ENCODE measurements around the gene GAPVD1.

GAPVD1 gene

GRCh38 chr9:125409637-125410521, 148.3 kb downstream of the GAPVD1 start:
- H3K9me3 ChIP-seq (ENCODE audit: control insufficient read depth, low read length) = no peaks in the 10 kb centered on the region
- no peaks in the 10 kb centered on the region for H3K36me3 ChIP-seq (ENCODE audit: control insufficient read depth, insufficient read depth, low read length, severe bottlenecking)
- H3K27me3 ChIP-seq (replicated peaks; ENCODE audit: control insufficient read depth, insufficient read depth, low read length) = peaks cover 5% of the 10 kb centered on the region
- H3K9ac ChIP-seq (ENCODE audit: low read length) = no peak overlapping the region
- DNase-seq (ENCODE audit: low read depth) = peak; percentile 8
- H3K4me3 ChIP-seq (ENCODE audit: low read length) = no peak overlapping the region
- peaks cover 3% of the 10 kb centered on the region for H3K4me1 ChIP-seq (ENCODE audit: control insufficient read depth, insufficient read depth, low read length)

GRCh38 chr9:125410522-125410894, 148.9 kb downstream of the GAPVD1 start:
- H3K4me3 ChIP-seq (ENCODE audit: low read length) = no peak overlapping the region
- no peaks in the 10 kb centered on the region for H3K36me3 ChIP-seq (ENCODE audit: control insufficient read depth, insufficient read depth, low read length, severe bottlenecking)
- no peak for DNase-seq (ENCODE audit: low read depth)
- no peak overlapping the region for H3K9ac ChIP-seq (ENCODE audit: low read length)
- H3K4me1 ChIP-seq (ENCODE audit: control insufficient read depth, insufficient read depth, low read length) = peaks cover 3% of the 10 kb centered on the region
- no peaks in the 10 kb centered on the region for H3K9me3 ChIP-seq (ENCODE audit: control insufficient read depth, low read length)
- H3K27me3 ChIP-seq (replicated peaks; ENCODE audit: control insufficient read depth, insufficient read depth, low read length) = peaks cover 5% of the 10 kb centered on the region

GRCh38 chr9:125411171-125411756, 149.6 kb downstream of the GAPVD1 start:
- peaks cover 3% of the 10 kb centered on the region for H3K4me1 ChIP-seq (ENCODE audit: control insufficient read depth, insufficient read depth, low read length)
- peaks cover 5% of the 10 kb centered on the region for H3K27me3 ChIP-seq (replicated peaks; ENCODE audit: control insufficient read depth, insufficient read depth, low read length)
- no peak overlapping the region for H3K9ac ChIP-seq (ENCODE audit: low read length)
- H3K36me3 ChIP-seq (ENCODE audit: control insufficient read depth, insufficient read depth, low read length, severe bottlenecking) = no peaks in the 10 kb centered on the region
- no peak for DNase-seq (ENCODE audit: low read depth)
- no peak overlapping the region for H3K4me3 ChIP-seq (ENCODE audit: low read length)
- H3K9me3 ChIP-seq (ENCODE audit: control insufficient read depth, low read length) = no peaks in the 10 kb centered on the region

GRCh38 chr9:125412166-125412565, 150.5 kb downstream of the GAPVD1 start:
- no peak for DNase-seq (ENCODE audit: low read depth)
- Histone ChIP-seq H3K4me3 (ENCODE audit: low read length) (no peak overlapping the region), H3K27me3 (replicated peaks; ENCODE audit: control insufficient read depth, insufficient read depth, low read length) (peaks cover 5% of the 10 kb centered on the region), H3K9me3 (ENCODE audit: control insufficient read depth, low read length) (no peaks in the 10 kb centered on the region), H3K36me3 (ENCODE audit: control insufficient read depth, insufficient read depth, low read length, severe bottlenecking) (no peaks in the 10 kb centered on the region), H3K4me1 (ENCODE audit: control insufficient read depth, insufficient read depth, low read length) (peaks cover 3% of the 10 kb centered on the region), H3K9ac (ENCODE audit: low read length) (no peak overlapping the region)

- no peak overlapping the region for H3K9ac ChIP-seq (ENCODE audit: low read length)
- no peak overlapping the region for H3K4me3 ChIP-seq (ENCODE audit: low read length)
- H3K4me1 ChIP-seq (ENCODE audit: control insufficient read depth, insufficient read depth, low read length) = no peaks in the 10 kb centered on the region
- H3K9me3 ChIP-seq (ENCODE audit: control insufficient read depth, low read length) = no peaks in the 10 kb centered on the region
- peaks cover 5% of the 10 kb centered on the region for H3K27me3 ChIP-seq (replicated peaks; ENCODE audit: control insufficient read depth, insufficient read depth, low read length)
- no peaks in the 10 kb centered on the region for H3K36me3 ChIP-seq (ENCODE audit: control insufficient read depth, insufficient read depth, low read length, severe bottlenecking)
- DNase-seq (ENCODE audit: low read depth) = no peak
Measured at GRCh38 chr9:125413579-125413978, 152.0 kb downstream of the GAPVD1 start.

GRCh38 chr9:125415583-125416460, 154.2 kb downstream of the GAPVD1 start:
- no peak for DNase-seq (ENCODE audit: low read depth)
- H3K27me3 ChIP-seq (replicated peaks; ENCODE audit: control insufficient read depth, insufficient read depth, low read length) = no peaks in the 10 kb centered on the region
- H3K4me3 ChIP-seq (ENCODE audit: low read length) = no peak overlapping the region
- no peak overlapping the region for H3K9ac ChIP-seq (ENCODE audit: low read length)
- H3K9me3 ChIP-seq (ENCODE audit: control insufficient read depth, low read length) = no peaks in the 10 kb centered on the region
- no peaks in the 10 kb centered on the region for H3K36me3 ChIP-seq (ENCODE audit: control insufficient read depth, insufficient read depth, low read length, severe bottlenecking)
- no peaks in the 10 kb centered on the region for H3K4me1 ChIP-seq (ENCODE audit: control insufficient read depth, insufficient read depth, low read length)

- H3K36me3 ChIP-seq (ENCODE audit: control insufficient read depth, insufficient read depth, low read length, severe bottlenecking) = no peaks in the 10 kb centered on the region
- H3K4me3 ChIP-seq (ENCODE audit: low read length) = no peak overlapping the region
- H3K27me3 ChIP-seq (replicated peaks; ENCODE audit: control insufficient read depth, insufficient read depth, low read length) = no peaks in the 10 kb centered on the region
- H3K9me3 ChIP-seq (ENCODE audit: control insufficient read depth, low read length) = no peaks in the 10 kb centered on the region
- no peak for DNase-seq (ENCODE audit: low read depth)
- H3K4me1 ChIP-seq (ENCODE audit: control insufficient read depth, insufficient read depth, low read length) = no peaks in the 10 kb centered on the region
- H3K9ac ChIP-seq (ENCODE audit: low read length) = no peak overlapping the region
Measured at GRCh38 chr9:125416517-125416916, 154.9 kb downstream of the GAPVD1 start.

Measured in adipocyte (in vitro differentiated cells).